SK-N-SH (cell line): ENCODE data around the gene UMODL1. TPM values are rescaled to one million over a fixed set of nuclear protein-coding genes. Genes with fewer than 3 reads are reported as not detected.
"Not testable (repeated sequence)": the region's sequence is repeated elsewhere in the genome, so short reads cannot be mapped to it uniquely, and the experiment has no call there.

Source experiments
- CTCF ChIA-PET: fragments of 300-600, 350-600 bp; formaldehyde crosslinking; extraction: SDS; loops from one replicate; lab custom pipeline; 2021; lab: Yijun Ruan, JAX
- POLR2A ChIA-PET: fragments of 350-600 bp; sonication (Branson Sonifier 250); formaldehyde crosslinking; extraction: SDS; loops from one replicate; lab custom pipeline; 2020; ENCODE audit warnings: antibody characterized with exemption, inconsistent platforms; lab: Yijun Ruan, JAX
- DNase-seq: peaks from one replicate; pipeline ENCODE4 v3.0.0; 2012
- H2AFZ ChIP-seq: fragments of 200-600 bp; sonication (generic); 2 replicates; pipeline ENCODE4 v1.8.1; 2016; ENCODE audit warnings: antibody characterized with exemption, mild to moderate bottlenecking, low read depth
- H3F3A ChIP-seq: fragments of 200-600 bp; sonication (generic); replicated peaks from 2 replicates; pipeline ENCODE3; 2016; ENCODE audit warnings: antibody characterized with exemption, mild to moderate bottlenecking; ENCODE audit not compliant: insufficient read depth
- H3K27ac ChIP-seq, 2 experiments: fragments of 200-500 bp in 1 of 2; fragments of 200-600 bp in 1 of 2; sonication (Bioruptor generic) in 1 of 2; sonication (generic), shearing (Covaris generic) in 1 of 2; 2 replicates each; pipeline versions ENCODE4 v1.5.1 to v1.6.1; 2014 to 2016; ENCODE audit warnings: low read depth in 2 of 2, inconsistent platforms in 1 of 2, low read length in 1 of 2, mild to moderate bottlenecking in 1 of 2, mixed read lengths in 1 of 2
- H3K27me3 ChIP-seq: fragments of 200-600 bp; sonication (generic), shearing (Covaris generic); 2 replicates; pipeline ENCODE4 v1.6.1; 2016; ENCODE audit warnings: mixed run types; ENCODE audit not compliant: insufficient read depth
- H3K36me3 ChIP-seq, 2 experiments: fragments of 200-500 bp in 1 of 2; fragments of 200-600 bp in 1 of 2; sonication (Bioruptor generic) in 1 of 2; sonication (generic) in 1 of 2; replicated peaks in 1 of 2; 2 replicates each; pipeline versions ENCODE3 to v1.5.1; 2014 to 2016; ENCODE audit warnings: low read length in 1 of 2, mild to moderate bottlenecking in 1 of 2; ENCODE audit not compliant: insufficient read depth in 2 of 2, control insufficient read depth in 1 of 2
- H3K4me1 ChIP-seq, 2 experiments: fragments of 200-500 bp in 1 of 2; fragments of 200-600 bp in 1 of 2; sonication (Bioruptor generic) in 1 of 2; sonication (generic), shearing (Covaris generic) in 1 of 2; 2 replicates each; pipeline versions ENCODE4 v1.5.1 to v1.6.1; 2014 to 2016; ENCODE audit warnings: low read depth in 1 of 2, low read length in 1 of 2, mixed run types in 1 of 2; ENCODE audit not compliant: insufficient read depth in 2 of 2, control insufficient read depth in 1 of 2
- H3K4me2 ChIP-seq: fragments of 200-600 bp; sonication (generic), shearing (Covaris generic); 2 replicates; pipeline ENCODE4 v1.6.1; 2017; ENCODE audit warnings: mixed run types
- H3K4me3 ChIP-seq, 2 experiments: fragments of 200-500 bp in 1 of 2; fragments of 200-600 bp in 1 of 2; sonication (Bioruptor generic) in 1 of 2; sonication (generic), shearing (Covaris generic) in 1 of 2; 2 replicates each; pipeline versions ENCODE4 v1.5.1 to v1.8.1; 2014 to 2016; ENCODE audit warnings: low read depth in 2 of 2, inconsistent platforms in 1 of 2, low read length in 1 of 2, mild to moderate bottlenecking in 1 of 2, mixed read lengths in 1 of 2, moderate library complexity in 1 of 2
- H3K79me2 ChIP-seq: fragments of 200-600 bp; sonication (generic); 2 replicates; pipeline ENCODE4 v1.8.1; 2017; ENCODE audit warnings: mild to moderate bottlenecking; ENCODE audit not compliant: insufficient read depth
- H3K9ac ChIP-seq: fragments of 200-600 bp; sonication (generic); 2 replicates; pipeline ENCODE4 v1.6.1; 2017; ENCODE audit warnings: mixed run types
- H3K9me2 ChIP-seq: fragments of 200-600 bp; sonication (generic); 2 replicates; pipeline ENCODE4 v1.6.1; 2017; ENCODE audit warnings: mixed run types
- H3K9me3 ChIP-seq: fragments of 200-600 bp; sonication (generic); 2 replicates; pipeline ENCODE4 v1.6.1; 2017; ENCODE audit warnings: mixed run types, mild to moderate bottlenecking, moderate library complexity
- H4K20me1 ChIP-seq: fragments of 200-600 bp; sonication (generic); 2 replicates; pipeline ENCODE4 v1.6.1; 2017; ENCODE audit warnings: mild to moderate bottlenecking, mixed run types; ENCODE audit not compliant: insufficient read depth
- ELF1 ChIP-seq: IDR thresholded peaks from 2 replicates; pipeline ENCODE4 v1.4.0; 2012
- FOSL2 ChIP-seq: IDR thresholded peaks from 2 replicates; pipeline ENCODE4 v1.4.0; 2012; ENCODE audit warnings: low read depth, mild to moderate bottlenecking, moderate library complexity, borderline replicate concordance
- FOXJ3 ChIP-seq: sonication (generic); formaldehyde crosslinking; IDR thresholded peaks from 2 replicates; pipeline ENCODE4 v1.5.1; 2020; ENCODE audit warnings: mild to moderate bottlenecking, missing genetic modification reagents
- FOXM1 ChIP-seq: IDR thresholded peaks from 2 replicates; pipeline ENCODE4 v1.4.0; 2012; ENCODE audit warnings: low read depth, mild to moderate bottlenecking
- MEF2A ChIP-seq: IDR thresholded peaks from 2 replicates; pipeline ENCODE4 v1.4.0; 2012; ENCODE audit warnings: low read depth, borderline replicate concordance
- NFIC ChIP-seq: IDR thresholded peaks from 2 replicates; pipeline ENCODE4 v1.4.0; 2012; ENCODE audit warnings: borderline replicate concordance
- RAD21 ChIP-seq: IDR thresholded peaks from 2 replicates; pipeline ENCODE4 v1.6.1; 2012; ENCODE audit warnings: mild to moderate bottlenecking, low read length
- RCOR1 ChIP-seq: fragments of 150-350 bp; IDR thresholded peaks from 2 replicates; pipeline ENCODE4 v1.6.1; 2017; ENCODE audit warnings: antibody characterized with exemption, low read length
- RFX5 ChIP-seq: IDR thresholded peaks from 2 replicates; pipeline ENCODE4 v1.6.1; 2012; ENCODE audit warnings: mild to moderate bottlenecking, improper control_type of control experiment, low read length
- RXRA ChIP-seq: IDR thresholded peaks from 2 replicates; pipeline ENCODE4 v1.4.0; 2012; ENCODE audit warnings: low read depth, mild to moderate bottlenecking, borderline replicate concordance
- SMC3 ChIP-seq: IDR thresholded peaks from 2 replicates; pipeline ENCODE4 v1.6.1; 2012; ENCODE audit warnings: low read depth, low read length, improper control_type of control experiment
- TAF1 ChIP-seq: IDR thresholded peaks from 2 replicates; pipeline ENCODE4 v1.6.1; 2012; ENCODE audit warnings: low read depth, mild to moderate bottlenecking, low read length, moderate library complexity, borderline replicate concordance
- TCF12 ChIP-seq: IDR thresholded peaks from 2 replicates; pipeline ENCODE4 v1.4.0; 2012
- USF1 ChIP-seq: IDR thresholded peaks from 2 replicates; pipeline ENCODE4 v1.4.0; 2012; ENCODE audit warnings: low read depth, borderline replicate concordance
- YY1 ChIP-seq: IDR thresholded peaks from 2 replicates; pipeline ENCODE4 v1.4.0; 2012; ENCODE audit warnings: low read depth, mild to moderate bottlenecking
- WGBS: methylation state at CpG from one replicate; pipeline ENCODE4 v1.1.6; 2017; ENCODE audit warnings: low lambda C conversion rate; 5-methylcytosine and 5-hydroxymethylcytosine counted together
- polyA plus RNA-seq, 3 experiments: library from polyadenylated mRNA; depleted of rRNA; stranded (reverse); fragments of >200 nt; gene quantifications; 2 replicates each; pipeline ENCODE4 v1.2.3, GENCODE V29; 2012

UMODL1 gene
- polyA plus RNA-seq, 1 of the 3 experiments (the other 2 are of a cell fraction): not detected

GRCh38 chr21:42176859-42177258 lies 105.7 kb downstream of the UMODL1 start:
- no peaks in the 10 kb centered on the region for H3K36me3 ChIP-seq
- no peak overlapping the region for H3K4me3 ChIP-seq
- H3K4me1 ChIP-seq: no peaks in the 10 kb centered on the region
- DNase-seq: no peak
- H3K9me2 ChIP-seq: no peaks in the 10 kb centered on the region
- no peak overlapping the region for H3K9ac ChIP-seq
- H3K27ac ChIP-seq: no peak overlapping the region
- no peaks in the 10 kb centered on the region for H3K79me2 ChIP-seq
- CTCF ChIA-PET: interaction anchor here (0.8 to 1.3 kb wide), 2 partner anchors 12 to 32 kb away, joined by 3 read pairs; no protein-coding TSS in a partner anchor
- 23% methylated on average over 3 of the region's 3 CpGs for WGBS
- H3K4me2 ChIP-seq: no peak overlapping the region
- no peaks in the 10 kb centered on the region for H3F3A ChIP-seq
- no peaks in the 10 kb centered on the region for H3K27me3 ChIP-seq
- TF ChIP-seq RFX5 (no peak), SMC3 (no peak), FOXJ3 (CRISPR knock-in tag) (no peak), FOSL2 (no peak), NFIC (no peak), YY1 (no peak), MEF2A (no peak), ELF1 (no peak)
- H2AFZ ChIP-seq: no peak overlapping the region
- POLR2A ChIA-PET: no interaction called here
- no peaks in the 10 kb centered on the region for H3K9me3 ChIP-seq
- no peaks in the 10 kb centered on the region for H4K20me1 ChIP-seq

- Histone ChIP-seq H4K20me1 (no peaks in the 10 kb centered on the region), H3K36me3 (no peaks in the 10 kb centered on the region), H3K27me3 (no peaks in the 10 kb centered on the region), H3K9me3 (no peaks in the 10 kb centered on the region), H2AFZ (no peak overlapping the region), H3K4me3 (no peak overlapping the region), H3F3A (no peaks in the 10 kb centered on the region), H3K4me1 (no peaks in the 10 kb centered on the region; a peak in 1 of 4 replicates)
- DNase-seq: no peak
- 36% methylated on average over 3 of the region's 3 CpGs for WGBS
- TF ChIP-seq TAF1: no peak
- TF ChIP-seq TCF12: no peak
- no peak for TF ChIP-seq RAD21
- no peak for TF ChIP-seq NFIC
- no peak for TF ChIP-seq USF1
- no peak for TF ChIP-seq RCOR1
- no peak for TF ChIP-seq ELF1
- no peak for TF ChIP-seq FOXM1
- no peak for TF ChIP-seq RXRA
- TF ChIP-seq, all 33 proteins: peak for 0
- no peak overlapping the region for H3K9ac ChIP-seq
- no peaks in the 10 kb centered on the region for H3K9me2 ChIP-seq
- H3K27ac ChIP-seq: no peak overlapping the region
- H3K4me2 ChIP-seq: no peak overlapping the region
- POLR2A ChIA-PET: no interaction called here
- CTCF ChIA-PET: no interaction called here
- H3K79me2 ChIP-seq: no peaks in the 10 kb centered on the region
Observed at GRCh38 chr21:42179316-42179715, 108.2 kb downstream of the UMODL1 start.

- H4K20me1 ChIP-seq, H3K9me2 ChIP-seq, H3K4me3 ChIP-seq, H3K9me3 ChIP-seq, H3F3A ChIP-seq, H3K36me3 ChIP-seq, H3K27me3 ChIP-seq, H2AFZ ChIP-seq, H3K4me1 ChIP-seq, POLR2A ChIA-PET, H3K4me2 ChIP-seq, H3K27ac ChIP-seq, CTCF ChIA-PET, DNase-seq, H3K9ac ChIP-seq, H3K79me2 ChIP-seq: not testable (repeated sequence)
- WGBS: 47% methylated on average over 3 of the region's 3 CpGs
Observed at GRCh38 chr21:42180001-42180400, 108.9 kb downstream of the UMODL1 start.
